ENCODE data around the gene LARGE1.

GRCh38 chr22:33962409-33962808 is 42.1 kb upstream of the LARGE1 start:
- TF ChIP-seq CTCF (IDR thresholded peaks at IDR 0.05; ENCODE audit: insufficient read depth, low read length) (no peak), POLR2AphosphoS5 (IDR thresholded peaks at IDR 0.05; ENCODE audit: low read depth) (no peak), GABPA (IDR thresholded peaks at IDR 0.05; ENCODE audit: low read depth) (no peak)
